CD4-positive, alpha-beta T cell treated with Interleukin-2 at 100 ng/mL for 4 hours (primary cell): ENCODE results near the gene CHI3L1.
A peak's percentile ranks its signal among the peaks of the same experiment; 100 is the strongest.
"Not testable (repeated sequence)": the region's sequence is repeated elsewhere in the genome, so short reads cannot be mapped to it uniquely, and the experiment has no call there.

Experiments
- DNase-seq: peaks from one replicate; pipeline ENCODE4 v3.0.0-alpha.2; 2020; ENCODE audit warnings: low spot score

Gene CHI3L1

DNA sequence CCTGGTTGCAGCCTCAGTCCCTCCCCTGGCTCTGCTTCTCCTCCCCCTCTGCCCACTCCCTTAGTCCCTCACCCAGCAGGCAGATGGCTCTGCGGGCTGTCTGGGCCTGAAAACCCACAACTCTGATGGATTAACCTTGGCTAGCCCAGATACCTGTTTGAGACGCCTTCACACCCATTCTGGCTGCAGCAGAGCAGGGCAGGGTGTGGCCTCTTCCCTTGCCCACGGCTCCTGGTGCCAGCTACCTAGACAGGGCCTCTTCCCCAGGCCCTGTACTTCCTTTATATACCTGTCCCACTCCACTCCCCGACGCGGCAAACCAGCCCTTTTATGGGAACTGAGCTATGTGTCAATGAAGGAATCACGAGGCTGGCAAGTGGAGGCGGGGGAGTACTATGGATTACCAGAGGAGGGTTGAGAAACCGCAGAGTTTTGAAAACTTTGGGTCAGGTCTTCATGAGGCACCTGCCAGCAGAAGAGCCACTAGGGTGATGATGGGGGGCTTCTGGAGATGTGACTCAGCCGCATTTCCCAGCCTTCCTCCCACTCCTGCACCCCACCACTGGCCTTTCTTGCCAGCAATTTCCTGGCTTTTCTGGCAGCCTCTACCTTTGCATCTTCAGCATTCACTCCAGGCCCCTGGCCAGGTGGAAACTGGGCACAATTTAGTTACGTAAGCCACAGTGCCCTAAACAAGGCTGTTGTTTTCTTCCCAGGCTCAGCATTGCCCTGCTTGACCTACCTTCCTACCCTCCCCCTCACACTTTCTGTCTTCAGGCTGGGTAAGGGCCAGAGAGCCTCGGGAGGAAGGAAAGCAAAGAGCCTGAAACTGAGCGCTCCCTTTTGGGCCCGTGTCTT, at the start of gene CHI3L1:
Gene CHI3L1 (minus strand): TSS at position 259 of the 858 bp plus-strand sequence. CDS start 81 bp downstream, at position 178.
- no peak for DNase-seq

DNA sequence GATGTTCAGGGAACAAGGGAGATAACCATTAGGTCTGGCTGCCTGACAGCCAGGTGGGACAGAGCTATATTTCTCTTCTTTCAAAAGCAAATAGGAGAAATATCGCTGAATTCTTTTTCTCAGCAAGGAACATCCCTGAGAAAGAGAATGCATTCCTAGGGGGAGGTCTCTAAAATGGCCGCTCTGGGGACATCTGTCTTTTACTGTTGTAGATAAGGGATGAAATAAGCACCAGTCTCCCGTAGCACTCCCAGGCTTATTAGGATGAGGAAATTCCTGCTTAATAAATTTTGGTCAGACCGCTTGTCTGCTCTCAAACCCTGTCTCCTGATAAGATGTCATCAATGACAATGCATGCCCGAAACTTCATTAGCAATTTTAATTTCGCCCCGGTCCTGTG, 48.4 kb upstream of the CHI3L1 start:
- not testable (repeated sequence) for DNase-seq

DNA sequence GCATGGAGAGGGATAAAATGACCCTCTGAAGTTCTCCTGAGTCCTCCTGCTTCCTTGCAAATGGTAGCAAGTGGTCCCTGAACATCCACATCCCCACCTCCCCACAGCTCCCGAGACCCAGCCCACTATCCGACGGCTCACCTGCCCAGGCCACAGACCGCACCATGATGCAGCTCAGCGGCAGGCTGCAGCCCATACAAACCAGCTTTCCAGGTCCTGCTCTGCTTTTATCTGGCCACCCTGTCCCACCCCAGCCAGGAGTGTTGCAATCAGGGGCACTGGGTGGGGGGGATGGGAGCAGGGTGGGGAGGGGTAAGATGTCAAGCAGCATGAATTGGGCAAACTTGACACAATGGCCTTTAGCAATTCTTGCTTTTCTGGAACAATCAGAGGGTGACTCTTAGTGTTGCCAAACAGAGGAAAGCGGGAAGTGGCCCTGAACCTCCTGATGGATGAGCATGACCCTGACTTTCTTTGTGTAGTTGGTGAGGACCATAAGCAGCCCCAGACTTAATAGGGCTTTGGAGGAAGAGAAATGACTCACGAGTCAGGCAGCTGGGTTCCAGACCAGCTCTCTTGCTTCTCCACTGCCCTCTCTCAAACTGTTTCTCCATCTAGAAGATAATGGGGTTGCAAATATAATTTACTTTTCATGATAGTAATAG, 43.1 kb upstream of the CHI3L1 start, which contains the start of gene CHIT1:
Gene CHIT1 (minus strand): TSS at position 203 of the 665 bp plus-strand sequence. CDS start 37 bp downstream, at position 166.
- no peak for DNase-seq

DNA sequence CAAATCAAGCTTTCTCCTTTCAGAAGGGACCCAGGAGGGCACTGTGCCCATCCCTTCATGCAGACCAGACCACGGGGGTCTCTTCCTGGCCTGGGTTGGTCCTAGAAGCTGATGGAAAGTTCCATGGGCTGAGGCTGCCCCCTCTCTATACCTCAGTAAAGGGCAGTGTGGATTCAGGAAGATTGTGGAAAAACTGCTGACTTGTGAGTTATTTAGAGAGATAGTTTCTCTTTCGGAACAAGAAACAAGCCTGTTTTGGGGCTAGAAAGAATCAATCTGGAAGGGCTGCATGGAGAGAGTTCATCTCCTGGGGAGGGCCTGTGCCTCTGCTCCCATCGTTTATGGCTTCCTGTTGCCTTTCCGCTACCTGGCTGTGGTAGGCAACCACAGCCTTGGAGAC, 42.2 kb upstream of the CHI3L1 start:
- no peak for DNase-seq

DNA sequence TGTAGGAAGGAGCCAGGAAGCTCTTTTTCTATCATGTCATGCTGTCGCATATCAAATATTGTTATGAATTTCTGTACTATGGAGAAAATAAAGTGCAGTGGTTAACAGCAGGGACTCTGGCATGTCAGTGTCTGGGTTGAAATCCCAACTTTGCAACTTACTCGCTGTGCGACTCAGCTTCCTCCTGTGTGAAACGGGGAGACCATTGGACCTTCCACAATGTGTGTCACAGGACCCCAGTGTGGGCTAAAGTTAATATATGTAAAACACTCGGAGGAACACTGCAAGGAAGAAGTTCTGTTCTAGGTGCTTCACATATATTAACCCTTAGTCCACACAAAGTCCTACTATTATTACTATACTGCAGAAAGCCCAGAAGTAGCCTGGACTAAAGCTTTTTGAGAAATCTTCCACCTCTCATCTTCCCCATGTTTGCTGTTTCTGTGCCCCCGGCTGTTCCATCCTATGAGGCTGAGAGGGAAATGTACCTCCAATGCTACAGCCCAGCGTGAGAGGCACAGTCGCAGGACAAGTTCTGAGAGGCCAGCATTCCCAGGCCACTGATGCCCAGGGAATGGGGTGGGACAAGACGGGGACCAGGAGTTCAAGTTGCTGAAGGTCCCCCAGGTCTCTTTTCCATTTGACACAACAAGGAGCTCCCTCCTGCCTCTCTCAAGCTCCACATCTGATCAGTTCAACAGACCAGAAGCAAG, 41.0 kb upstream of the CHI3L1 start:
- DNase-seq = no peak

DNA sequence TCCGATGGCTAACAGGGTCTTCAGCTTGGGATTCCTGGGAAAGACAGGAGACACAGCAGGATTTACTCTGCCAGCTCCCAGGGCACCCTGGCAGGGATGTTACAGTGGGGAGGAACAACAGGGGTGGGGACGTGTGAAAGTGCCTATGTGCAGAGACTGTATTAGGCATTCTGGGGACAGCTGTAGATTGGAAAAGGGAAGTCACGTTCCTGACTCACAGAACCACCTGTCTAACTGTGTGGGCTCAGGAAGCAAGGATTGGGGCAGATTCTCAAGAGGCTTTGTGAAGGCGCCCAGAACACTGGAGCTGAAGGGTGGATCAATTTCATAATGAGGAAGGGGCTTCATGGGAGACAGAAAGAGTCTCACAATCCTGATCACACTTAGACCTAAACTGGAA, 38.6 kb upstream of the CHI3L1 start:
- no peak for DNase-seq

DNA sequence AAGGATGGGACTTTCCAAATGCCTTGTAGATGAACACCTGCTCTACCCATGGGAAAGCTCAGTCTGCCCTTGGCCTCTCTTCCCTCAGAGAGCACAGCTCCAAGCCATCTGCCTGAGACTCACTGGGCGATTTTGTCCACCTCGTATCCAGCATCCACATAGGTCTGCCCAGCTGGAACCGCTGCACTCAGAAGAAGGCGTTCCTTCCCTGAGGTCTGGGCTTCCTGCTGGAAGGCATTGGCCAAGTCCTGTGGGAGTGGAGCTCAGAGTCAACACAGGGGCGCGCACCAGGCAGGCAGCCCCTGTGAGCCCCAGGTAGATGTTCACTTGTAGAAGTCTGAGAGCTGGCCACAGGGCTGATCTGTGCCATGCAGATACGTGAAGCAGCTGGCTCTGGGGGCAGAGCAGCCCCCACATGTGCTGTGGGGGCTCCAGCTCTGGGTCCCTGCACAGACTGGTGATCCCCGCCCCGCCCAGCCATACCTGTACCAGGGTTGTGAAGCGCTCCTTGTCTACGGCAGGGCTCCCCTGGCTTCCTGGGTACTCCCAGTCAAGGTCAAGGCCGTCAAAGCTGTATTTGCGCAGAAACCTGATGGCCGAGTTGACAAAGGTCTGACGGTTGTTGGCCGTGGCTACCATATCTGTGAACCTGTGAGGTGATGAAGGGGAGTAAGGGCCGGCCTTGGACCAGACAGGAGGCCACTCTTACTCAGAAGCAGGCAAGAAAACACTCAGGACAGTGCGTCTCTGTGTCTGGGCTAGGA, 36.7 kb upstream of the CHI3L1 start:
- no peak for DNase-seq

DNA sequence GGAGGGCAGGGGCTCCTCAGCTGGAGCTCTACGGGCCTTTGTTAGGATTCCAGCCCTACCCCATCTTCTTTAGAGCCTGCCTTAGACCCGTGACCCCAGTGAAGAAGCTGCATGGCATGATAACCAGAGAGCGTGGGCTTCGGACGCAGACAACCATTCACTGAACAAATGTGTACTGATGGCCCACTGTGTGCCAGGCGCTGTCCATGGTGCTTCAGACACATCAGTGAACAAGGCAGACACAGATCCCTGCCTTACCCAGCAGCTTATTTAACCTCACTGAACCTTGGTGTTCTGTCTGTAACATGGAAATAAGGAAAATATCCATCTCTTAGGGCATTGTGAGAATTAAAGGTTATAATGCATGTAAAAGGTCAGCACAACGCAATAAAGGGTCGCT, 33.4 kb upstream of the CHI3L1 start:
- DNase-seq = no peak

DNA sequence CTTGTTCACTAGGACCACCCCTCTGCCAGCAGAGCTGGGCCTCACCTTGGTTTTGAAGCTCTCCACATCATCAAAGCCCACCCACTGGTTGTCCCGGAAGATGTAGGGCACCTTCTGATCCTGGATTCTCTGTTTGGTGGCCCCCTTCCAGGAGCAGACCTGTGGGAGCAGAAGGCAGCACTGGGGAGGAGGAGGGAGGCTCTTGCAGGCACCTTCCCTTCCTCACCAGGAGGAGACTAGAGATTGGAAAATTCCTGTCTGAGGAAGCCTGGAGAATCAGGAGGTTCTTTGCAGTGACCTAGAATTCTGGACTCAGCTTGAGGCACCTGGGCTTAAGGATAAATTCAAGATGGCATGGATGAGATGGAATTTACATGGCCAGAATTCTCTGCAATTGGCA, 32.7 kb upstream of the CHI3L1 start:
- DNase-seq = no peak

DNA sequence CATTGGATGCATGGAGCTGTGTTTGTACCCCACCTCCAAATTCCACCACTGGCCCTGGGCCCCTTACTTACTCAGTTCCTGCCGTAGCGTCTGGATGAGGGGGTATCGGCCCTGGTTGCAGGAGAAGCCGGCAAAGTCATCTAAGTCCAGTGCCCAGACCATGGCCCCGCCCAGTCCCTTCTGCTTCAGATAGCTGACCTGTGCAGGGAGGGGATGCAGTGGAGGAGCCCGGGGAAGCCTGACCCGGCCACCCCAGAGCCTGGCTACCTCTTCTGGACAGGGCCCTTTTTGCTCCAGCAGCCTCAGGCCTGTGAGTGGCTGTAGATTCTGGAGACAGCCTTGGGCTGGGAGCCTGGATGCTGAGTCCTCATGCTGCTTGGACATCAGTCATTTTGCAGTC, 31.2 kb upstream of the CHI3L1 start:
- DNase-seq = no peak

DNA sequence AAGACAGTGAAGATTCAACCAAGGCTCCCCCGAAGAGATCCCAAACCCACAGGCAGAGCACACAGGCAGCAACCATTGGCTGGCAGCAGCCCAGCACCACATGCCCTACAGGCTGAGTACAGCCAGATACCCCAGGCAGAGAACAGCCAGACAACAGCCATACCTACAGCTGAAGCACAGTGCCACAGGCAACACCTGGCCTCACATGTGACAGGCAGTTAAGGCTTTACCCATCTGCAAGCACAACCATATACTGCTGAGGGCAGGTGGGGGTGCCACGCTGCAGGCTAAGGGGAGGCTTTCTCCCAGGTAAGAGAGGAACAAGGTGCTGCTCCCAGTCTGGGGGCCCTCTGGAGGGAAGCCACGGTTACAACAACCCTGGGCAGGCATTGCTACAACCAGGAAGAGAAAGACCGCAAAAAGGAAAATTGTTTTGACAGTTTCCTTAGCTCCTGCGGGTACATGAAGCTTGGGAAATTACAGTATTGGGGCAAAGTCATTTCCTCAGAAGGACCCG, 30.7 kb upstream of the CHI3L1 start:
- DNase-seq = no peak

DNA sequence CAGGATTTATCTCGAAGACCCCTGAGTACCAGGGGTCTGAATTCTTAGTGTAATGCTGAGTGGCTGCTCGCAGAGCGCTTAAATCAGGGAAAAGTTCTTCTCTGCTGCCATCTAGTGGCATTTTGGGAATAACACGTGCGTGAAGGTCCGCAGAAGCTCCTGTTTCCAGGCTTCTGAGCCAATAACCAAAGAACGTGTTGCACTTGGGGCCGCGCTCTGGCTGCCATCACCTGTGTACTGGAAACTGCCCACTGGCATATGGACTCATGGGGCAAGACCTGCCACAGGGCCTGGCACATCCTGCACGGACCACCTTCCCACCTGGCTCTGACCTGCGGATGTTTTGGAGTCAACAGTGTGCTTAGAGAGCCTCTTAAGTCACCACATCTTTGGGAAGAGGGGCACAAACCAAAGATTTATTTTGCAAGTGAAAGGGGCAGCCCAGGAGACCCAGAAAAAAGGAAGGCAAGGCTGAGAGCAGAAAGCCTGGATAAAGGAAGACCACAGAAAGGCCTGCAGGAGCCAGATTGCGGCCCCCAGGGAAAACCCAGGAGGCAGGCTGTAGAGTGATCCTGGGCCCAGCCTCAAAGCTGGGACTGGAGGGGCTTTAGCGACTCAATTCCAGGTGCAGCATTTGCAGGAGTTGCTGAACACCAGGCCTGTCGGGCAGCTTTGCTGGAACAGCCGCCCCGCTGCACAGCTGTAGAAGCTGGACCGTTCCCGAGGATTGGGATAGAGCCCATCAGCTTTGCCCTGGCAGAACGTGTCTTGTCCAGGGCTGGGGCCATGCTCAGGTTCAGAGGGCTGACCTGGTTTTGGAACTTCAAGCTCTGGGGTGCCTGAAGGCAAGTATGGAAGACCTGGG, 30.0 kb upstream of the CHI3L1 start:
- peak; percentile 70 for DNase-seq

DNA sequence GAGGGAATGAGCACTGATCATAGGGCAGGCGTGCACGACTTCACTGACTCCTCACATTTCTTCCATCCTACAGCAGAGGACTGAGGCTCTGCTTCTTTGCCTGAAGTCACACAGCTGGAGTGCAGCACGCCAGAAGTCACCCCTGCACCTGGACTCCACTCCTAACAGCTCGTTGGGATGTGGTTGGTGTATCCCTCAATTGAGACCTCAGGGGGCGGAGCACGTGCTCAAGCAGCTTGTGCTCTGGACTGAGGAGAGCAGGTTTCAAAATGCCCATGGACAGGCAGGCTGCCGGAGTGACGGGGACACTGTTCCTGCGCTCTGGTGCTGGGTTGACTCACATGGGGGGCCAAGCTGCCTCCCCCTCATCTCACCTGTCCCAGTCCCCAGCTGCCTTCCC, 29.1 kb upstream of the CHI3L1 start:
- DNase-seq = no peak

DNA sequence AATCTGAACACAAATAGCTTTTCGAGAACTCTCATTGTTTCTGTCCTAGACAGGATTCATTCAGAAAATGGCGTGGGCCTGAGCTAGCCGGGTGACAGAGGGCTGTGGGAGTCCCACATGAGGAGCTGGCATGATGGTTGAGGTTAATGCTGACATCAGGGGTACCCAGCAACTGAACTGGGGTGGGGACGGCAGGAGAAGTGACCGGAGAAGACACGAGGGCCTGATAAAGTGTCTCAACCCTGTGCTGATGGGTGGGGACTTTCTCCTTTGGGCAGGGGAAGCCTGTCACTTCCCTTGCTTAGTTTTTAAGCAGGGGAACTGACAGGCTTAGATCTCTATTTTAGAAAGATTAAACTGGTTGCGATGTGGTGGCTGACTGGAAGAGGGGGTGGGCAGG, 28.4 kb upstream of the CHI3L1 start:
- DNase-seq = no peak

DNA sequence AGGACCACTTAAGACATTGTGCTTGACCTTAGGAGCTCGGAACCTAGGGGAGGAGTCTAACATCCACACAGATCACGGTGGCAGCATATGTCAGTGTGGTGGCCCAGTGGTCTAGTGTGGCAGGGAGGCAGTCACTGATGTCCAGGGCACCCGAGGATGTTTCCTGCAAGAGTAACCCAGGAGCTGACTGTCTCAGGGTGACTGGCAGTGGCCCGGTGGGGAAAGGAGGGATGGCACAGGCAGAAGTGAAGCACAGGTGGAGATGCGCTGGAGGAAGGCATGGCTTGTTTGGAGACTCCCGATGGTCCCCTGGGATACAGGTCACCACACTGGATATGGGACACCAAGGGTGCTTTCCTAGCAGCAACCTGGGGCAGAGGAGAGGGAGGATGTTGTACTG, 26.6 kb upstream of the CHI3L1 start:
- no peak for DNase-seq

DNA sequence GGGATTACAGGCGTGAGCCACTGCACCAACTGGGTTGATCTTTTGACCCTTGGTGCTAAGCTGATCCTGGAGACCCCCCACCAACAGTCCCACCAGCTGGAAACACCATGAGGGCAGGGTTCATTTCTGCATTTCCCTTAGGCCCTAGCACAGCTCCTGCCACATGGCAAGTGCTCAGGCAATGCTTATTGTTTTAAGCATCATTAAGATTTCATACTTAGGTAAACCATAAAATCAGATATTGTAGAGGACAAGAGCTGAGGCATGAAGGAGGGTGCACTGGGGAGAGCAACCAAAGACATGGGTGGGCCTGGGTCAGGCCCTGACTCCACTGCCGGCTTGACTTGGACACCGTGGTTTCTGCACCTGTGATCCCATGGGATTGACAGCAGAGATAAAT, 25.3 kb upstream of the CHI3L1 start:
- DNase-seq = no peak

DNA sequence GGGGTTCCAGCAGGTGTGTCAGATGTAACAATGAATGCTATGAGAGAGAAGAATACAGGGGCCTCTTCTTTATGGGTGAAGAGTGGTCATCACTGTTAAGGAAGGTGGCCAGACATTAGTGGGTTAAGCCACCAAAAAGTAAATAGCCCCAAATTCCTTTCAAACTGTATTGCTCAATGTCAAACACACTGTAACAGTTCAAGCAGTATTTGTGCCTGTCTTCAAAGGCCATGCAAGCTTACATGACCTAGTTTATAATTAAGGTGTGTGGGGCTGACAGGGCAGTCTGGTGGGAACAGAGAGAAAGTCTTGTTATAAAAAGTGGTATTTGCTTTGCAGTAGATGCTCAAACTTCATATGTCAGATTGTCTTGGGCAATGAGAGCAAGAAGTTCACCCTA, 24.5 kb upstream of the CHI3L1 start:
- DNase-seq = no peak

DNA sequence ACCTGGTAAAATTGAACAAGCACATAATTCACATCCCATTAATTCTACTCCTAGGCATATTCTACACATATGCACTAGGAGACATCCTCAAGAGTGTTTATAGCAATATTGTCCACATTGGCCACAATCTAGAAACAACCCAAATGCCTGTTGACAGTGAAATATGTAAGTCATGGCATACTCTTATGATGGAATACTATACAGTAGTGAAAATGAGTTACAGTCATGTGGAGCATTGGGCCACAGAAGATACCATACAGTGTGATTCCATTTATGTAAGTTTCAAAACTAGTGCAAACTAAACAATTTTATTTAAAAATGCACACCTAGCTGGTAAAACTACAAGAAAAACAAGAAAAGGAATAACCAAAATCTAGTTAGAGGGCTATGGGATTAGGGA, 23.8 kb upstream of the CHI3L1 start:
- no peak for DNase-seq

DNA sequence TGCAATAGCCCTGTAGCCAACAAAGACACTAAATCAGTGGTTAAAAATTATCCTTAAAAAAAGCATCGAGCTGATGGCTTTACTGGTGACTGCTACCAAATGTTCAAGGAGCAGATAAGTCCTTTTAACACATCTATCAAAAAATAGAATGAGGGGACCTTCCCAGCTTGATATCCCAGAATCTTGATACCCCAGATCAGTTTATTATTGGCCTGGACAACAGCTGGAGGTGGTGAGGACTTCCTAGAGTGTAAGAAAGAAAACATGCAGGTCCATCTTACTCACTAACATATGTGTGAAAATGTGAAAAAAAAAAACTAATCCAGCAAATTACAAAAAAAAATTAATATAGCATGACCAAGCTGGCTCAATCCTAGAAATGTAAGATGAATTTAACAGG, 21.7 kb upstream of the CHI3L1 start:
- DNase-seq = no peak

DNA sequence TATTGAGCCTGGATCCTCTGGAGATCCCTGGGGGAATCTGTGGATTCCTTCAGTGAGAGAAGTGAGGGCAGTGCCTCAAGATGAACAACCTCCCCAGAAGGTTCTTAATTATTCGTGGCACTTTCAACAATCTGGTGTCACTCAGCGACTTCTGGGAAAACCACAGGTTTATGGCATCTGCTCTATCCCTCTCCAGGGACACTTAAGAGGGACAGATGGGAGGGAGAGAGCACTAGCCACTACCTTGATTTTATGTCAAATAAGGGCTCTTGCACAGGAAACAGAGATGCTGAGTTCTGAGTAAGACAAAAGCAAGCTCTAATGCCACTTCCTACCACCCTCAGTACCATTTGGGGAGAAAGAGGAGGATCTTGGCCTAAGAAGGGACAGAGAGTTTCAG, 21.2 kb upstream of the CHI3L1 start:
- no peak for DNase-seq

DNA sequence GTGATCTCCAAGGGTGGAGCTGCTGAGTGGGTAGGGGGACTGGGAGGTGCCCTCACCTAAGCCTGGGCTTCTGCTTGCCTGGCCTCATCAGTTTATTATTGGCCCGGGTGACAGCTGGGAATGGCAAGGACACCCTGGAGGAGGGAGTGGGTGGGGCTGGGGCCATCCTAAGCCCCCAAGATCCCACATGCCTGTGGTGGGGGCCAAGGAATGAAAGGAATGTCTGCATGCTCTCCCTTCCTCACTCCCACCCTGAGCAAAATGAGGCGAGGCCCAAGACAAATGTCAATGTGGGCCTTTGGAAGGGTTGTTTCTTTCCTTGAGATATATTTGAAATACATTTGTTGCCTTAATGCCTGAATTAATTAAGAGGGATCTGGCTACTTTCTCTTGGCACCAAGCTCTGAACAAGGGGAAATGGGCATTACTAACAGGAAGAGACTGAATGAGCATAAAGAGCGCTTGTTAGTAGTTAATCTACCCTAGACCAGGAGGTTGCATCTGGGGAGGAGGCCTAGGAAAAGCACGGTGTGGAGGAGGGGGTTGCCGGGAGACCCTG, 19.7 kb upstream of the CHI3L1 start:
- no peak for DNase-seq
